GM19035 (cell line): ENCODE measurements around the gene STK39.
"Not testable (repeated sequence)": the region's sequence is repeated elsewhere in the genome, so short reads cannot be mapped to it uniquely, and the experiment has no call there.

ENCODE experiments used
- ATAC-seq: cut with Tn5 transposase; IDR thresholded peaks from one replicate; pipeline ENCODE4 v1.9.1; 2021; ENCODE audit not compliant: unreplicated experiment

Gene STK39

DNA sequence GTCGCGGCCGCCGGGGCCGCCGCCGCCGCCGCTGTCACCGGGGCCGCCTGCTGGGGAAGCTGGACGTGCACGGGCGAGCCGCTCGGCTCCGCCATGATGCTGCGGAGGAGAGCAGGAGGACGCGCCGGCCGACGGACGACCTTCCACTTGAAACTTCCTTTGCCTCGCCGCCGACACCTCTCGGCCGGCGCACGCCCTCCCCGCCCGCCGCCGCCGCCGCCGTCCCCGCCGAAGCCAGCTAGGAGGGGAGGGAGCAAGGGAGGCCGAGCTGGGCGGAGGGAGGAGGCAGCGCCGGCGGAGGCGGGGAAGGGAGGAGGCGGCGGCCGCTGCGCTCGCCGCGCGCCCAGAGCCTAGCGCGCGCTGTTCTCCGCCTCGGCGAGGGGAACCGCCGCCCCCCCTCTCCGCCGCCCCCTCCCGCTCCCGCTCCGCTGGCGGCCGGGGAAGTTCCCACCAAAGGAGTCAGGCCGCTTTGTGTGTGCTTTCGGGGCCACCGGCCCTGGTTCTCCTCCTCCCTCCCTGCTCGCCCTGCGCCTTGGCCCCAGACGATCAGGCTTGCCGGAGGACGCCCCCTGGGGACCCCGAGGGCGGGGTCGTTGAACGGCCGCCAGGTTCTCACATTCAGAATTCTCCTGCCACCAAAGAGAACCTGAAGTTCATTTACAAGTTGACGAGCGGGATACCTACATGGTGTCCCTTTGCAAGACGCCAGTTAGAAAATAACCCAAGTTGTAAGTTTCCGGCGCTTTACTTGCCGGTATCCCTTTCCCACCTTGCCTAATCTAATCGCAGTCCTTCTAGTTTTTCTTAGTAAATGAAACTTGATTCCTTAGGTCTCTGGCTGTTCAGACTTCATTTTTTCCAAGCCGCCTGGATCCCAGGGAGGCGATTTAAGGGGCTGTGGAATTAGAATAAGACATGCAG, at the start of gene STK39:
STK39 (minus strand) TSS at position 255 of the 921 bp plus-strand sequence; CDS start at position 95, 160 bp downstream.
- peak; percentile 76 for ATAC-seq

- no peak for ATAC-seq
These were observed 47.7 kb upstream of the STK39 start for GRCh38 chr2:168295051-168295450.

DNA sequence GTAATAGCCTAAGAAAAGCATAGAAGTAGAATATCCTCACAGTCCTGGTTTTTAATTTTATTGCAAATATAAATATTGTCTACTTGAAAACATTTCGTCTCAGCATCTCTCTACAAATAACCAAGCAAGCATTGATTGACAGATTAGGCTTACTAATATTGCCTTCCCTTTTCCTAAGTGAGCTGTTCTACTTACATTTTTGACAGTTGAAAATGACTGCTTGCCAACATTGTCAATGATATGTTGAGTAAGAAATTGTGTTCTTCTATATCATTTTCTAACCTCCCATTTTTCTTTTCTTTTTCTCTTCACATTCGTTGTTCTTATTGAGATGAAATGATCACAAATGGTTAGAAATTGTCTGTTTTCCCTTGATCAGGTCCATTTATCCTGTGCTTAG, 47.0 kb upstream of the STK39 start:
- no peak for ATAC-seq

GRCh38 chr2:168293766-168294165, 46.4 kb upstream of the STK39 start:
- no peak for ATAC-seq

DNA sequence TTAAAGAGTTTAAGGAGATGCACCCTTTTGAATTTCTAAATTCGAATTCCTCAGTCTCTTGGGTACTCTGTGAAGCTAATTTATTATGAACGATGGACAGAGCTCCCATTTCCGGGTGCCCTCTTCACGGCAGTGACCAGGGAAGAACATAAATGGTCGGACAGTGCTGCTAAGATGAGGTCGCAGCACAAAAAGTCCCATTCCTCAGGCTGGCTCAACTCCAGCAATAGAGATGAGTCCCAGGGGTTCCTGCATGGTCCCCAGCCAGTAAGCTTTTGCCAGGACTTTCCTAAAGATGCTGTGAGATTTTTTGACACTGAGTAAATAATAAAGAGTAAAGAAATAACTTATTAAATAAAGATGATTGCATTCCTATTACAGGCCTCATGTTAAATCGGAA, 43.0 kb upstream of the STK39 start:
- no peak for ATAC-seq

DNA sequence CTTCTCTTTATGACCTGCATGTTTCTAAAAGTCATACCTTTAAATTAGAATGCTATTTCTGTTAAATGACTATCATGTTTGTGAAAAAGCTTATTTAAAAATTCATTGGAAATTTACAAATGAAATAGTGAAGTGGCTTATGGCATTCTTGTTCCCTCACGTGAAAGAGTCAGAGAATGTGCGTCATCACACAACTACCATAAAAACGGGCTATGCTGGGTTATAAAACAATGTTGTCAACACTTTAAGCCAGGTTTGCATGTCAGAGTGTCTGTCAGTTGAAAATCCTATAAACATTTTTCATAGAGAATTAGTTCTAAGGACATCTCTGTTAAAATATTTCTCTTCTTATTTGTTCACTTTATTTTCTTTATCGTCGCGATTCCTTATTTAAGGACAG, 42.5 kb upstream of the STK39 start:
- ATAC-seq = no peak

DNA sequence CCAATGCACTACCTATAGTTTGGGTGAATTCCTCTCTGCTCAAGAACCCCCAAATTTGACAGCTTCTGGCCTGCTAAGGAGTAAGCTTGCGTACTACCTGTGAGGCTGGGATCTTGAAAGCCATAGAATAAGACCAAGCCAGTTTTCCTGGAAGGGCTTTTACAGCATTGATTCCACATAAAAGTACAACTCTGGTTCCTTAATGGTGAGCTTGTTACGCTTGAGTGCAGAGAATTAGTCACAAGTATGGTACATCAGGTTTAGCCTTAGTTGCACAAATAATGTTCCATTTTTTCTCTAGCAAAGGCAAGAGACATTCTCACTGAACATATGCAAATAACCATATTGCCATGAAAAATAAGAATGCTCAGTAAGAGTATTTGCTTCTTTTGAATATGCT, 39.1 kb upstream of the STK39 start:
- ATAC-seq = no peak

- no peak for ATAC-seq
These were observed 31.1 kb upstream of the STK39 start for GRCh38 chr2:168278424-168278888.

DNA sequence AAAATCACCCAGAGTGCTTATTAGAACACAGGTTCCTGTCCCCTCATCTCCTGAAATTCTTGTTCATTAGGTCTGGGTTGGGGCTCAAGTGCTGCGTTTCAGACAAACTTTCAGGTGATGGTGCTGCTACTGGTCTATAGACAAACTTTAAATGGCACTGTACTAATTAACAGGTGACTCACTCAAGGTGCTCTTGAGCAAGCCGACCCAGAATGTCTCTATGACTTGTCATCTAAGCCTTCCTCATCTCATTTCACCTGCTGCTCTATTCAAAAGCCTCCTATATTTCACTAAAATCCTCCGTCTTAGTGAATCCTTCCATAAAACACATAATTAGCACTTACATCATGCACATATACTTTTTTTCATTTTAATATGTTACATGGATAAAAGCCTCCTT, 29.9 kb upstream of the STK39 start:
- no peak for ATAC-seq

DNA sequence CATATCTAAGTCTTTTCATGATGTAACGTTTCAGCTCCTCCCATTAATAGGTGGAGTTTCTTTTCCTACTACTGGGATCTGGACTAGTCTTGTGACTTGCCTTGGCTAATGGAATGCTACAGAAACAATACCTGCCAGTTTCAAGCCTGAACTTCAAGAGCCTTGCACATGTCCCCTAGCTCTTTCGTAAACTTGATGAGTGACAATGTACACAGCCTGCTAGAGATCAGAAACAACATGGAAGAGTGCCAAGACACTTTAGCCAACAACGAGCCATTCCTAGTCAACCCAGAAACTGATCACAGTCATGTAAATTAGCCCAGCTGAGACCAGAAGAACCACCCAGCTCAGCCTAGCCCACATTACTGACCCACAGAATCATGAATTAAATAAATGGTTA, 24.8 kb upstream of the STK39 start:
- ATAC-seq = no peak

DNA sequence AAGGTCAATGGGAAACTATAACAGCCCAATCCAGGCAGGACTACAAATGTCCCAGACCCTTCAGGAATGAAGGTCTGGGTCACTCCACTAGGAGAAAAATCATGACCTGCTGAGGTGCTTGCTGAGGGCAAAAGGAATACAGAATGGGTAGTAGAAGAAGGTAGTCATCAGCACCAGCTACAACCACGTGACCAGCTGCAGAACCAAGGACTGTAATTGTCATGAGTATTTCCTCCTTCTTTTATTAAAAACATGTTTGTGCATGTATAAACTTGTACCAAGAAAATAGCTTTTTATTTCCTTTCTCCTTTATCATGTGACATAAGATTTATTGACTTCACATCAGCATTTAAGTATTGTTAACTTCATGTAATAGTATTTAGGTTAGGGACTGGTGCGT, 15.5 kb upstream of the STK39 start:
- not testable (repeated sequence) for ATAC-seq

DNA sequence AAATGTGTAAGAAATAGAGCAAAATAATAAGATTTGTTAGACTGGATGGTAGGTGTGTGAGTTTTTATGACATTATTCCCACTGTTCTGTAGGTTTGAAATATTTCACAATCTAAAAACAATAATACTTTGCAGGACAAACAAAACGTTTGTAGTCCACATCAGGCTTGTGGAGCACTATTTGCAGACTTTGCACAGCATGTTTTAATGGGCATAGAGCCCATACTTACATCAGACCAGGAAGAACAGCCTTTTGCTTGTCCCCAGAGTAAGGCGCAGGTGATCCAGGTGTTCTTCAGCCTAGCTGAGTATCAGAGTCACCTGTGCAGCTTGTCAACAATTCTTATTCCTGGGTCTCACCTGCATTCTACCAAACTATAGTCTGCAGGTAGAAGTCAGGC, 9.1 kb upstream of the STK39 start:
- ATAC-seq = no peak

DNA sequence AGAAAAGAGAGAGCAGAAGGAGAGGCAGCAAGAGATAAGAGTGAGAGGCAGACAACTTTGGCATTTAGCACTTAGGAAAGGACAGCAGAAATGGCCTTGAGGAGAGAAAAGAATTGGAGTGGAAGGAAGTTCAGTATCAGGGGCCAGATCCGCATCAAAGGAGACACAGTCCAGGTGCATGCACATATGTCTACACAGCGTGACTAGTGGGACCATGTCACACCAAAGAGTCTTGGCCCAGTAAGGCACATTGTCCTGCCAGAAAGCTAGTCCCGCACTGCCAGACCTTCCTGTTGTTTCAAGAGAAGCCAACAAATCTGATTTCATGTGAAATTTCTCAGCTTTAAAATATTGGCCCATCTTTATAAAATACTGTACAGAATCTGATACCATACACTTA, 8.5 kb upstream of the STK39 start:
- no peak for ATAC-seq

GRCh38 chr2:168255103-168255502, 7.7 kb upstream of the STK39 start:
- ATAC-seq = no peak

DNA sequence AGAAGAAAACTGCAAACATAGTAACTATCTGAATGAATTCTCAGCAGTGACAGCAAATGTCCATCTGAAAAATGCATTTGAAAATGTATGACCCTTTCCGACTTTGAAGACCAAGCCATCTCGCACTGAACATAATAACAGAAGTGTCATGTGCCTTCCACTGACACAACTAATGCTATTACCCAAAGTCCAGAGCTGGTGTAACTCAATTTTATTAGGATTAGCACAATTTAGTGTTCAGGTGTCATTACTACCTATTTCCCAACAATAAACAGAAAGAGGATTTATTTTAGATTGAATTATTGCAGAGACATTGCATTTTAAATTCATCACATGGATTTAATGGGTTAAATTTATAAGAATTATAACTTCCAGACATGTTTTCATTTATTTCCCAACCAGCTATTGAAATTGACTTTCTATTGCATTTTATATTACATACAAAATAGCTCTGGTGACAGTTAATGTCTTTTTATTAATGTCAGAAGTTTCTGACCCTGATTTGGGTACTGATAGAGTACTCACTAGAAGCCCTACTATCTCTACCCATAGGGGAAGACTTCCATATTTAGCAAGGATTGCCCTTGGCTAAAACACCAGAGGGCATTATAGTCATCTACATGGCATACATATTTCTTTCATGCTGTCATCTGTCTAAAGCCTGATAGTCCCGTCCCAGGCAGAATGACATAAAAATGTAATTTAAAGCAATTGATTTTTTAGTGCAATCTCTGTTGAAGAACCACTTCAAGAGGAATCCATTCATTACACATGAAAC, 7.0 kb upstream of the STK39 start:
- no peak for ATAC-seq

- ATAC-seq = no peak
These were observed 6.0 kb upstream of the STK39 start for GRCh38 chr2:168253379-168253778.

DNA sequence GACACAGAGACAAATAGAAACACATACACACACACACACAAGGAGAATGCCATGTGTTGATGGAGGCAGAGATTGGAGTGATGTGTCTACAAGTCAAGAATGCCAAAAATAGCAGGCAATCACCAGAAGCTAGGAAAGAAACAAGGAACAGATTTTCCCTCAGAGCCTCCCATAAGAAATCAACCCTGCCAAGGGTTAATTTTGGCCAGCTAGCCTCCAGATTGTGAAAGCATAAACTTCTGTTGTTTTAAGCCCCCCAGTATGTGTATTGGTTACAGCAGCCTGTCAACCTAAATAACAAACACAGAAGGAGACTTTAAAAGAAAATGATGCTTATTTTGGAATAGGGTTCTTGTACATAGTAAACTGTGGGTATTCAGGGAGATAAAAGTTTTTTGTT, 5.6 kb upstream of the STK39 start:
- no peak for ATAC-seq

DNA sequence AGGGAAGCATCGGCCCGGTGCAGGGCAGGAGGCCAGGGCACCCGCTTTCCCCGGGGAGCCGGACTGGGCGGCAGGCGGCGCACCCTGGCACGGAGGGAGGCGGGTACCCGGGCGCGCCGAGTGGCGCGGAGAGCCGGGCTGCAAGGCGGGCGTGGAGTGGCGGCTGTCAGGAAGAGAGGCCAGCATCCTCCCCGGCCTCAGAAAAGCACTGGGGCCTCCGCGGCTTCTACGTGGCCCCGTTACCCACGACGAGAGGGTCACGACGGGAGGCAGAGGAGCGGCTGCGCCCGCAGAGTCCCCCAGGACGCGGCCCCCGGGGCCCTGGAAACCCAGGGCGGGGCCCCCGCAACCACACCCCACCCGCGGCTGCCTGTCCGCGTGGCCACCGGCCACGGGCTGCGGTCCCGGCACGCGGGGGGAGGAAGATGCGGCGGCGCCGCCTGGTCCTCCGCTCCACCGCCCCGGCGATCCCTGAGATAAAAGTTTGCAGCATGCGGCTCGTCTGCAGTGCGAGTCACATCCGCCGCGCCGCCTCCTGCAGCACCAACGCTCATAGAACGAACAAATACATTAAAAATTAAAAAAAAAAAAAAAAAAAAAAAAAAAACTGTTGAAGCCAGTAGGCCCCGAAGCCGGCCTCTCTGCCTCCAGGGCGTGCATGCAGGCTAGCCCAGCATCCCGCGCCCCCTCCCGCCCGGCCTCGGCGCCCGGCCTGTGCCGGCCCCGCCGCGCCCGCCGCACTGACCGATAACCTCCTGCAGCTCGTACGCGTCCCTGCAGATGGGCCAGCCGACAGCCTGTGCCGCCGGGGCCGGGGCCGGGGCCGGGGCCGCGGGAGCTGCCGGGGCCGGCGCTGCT, 683 bp downstream of the STK39 start:
- peak; percentile 64 for ATAC-seq

GRCh38 chr2:168246072-168246482, 1.3 kb downstream of the STK39 start:
- no peak for ATAC-seq

GRCh38 chr2:168245074-168245825, 2.1 kb downstream of the STK39 start:
- ATAC-seq = no peak
